Eye (tissue), 1 donor: ENCODE results near the gene TDG.
A peak's percentile ranks its signal among the peaks of the same experiment; 100 is the strongest.

ENCODE experiments used
- DNase-seq: peaks from one replicate; pipeline ENCODE4 v3.0.0-alpha.2; 2015

TDG gene

DNA sequence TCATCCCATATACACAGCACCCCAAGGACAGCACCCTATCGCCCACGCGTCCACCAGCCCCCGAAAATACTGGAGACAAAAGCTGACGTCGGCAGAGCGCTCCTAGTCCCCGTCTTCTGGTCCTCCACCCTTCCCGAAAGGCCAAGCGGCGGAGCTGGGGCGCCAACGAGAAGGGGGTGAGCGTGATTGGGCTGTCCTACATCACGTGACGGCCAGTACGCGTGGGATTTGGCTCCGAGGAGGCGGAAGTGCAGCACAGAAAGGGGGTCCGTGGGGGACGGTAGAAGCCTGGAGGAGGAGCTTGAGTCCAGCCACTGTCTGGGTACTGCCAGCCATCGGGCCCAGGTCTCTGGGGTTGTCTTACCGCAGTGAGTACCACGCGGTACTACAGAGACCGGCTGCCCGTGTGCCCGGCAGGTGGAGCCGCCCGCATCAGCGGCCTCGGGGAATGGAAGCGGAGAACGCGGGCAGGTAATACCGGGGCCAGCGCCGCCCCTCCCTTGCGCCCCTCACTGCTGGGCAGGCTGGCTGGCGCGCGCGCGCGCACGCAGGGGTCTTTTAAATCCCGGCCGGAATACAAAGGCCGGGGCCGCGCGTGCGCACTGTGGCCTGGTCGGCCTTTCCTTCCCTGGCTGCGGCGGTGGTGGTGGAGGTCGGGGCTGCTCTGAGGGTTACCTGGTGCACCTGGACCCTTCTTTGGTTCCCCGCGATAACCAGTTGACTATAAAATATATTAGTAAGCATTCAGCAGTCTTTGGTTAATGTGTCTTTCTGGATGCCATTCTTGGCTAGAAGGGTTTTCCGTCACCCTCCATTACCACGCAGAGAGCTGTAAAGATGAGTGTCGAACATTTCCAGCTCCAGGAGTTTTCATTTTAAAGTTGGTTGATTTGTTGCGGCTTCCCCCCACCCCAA, at the start of gene TDG:
Gene TDG, plus strand, starts transcription at position 283 of the 915 bp plus-strand sequence. Its CDS starts 166 bp downstream, at position 449.
- peak; percentile 99 for DNase-seq

- no peak for DNase-seq
Measured at GRCh38 chr12:103917873-103918272, 47.8 kb upstream of the TDG start.

- no peak for DNase-seq
Measured at GRCh38 chr12:103924761-103925641, 40.7 kb upstream of the TDG start.

DNA sequence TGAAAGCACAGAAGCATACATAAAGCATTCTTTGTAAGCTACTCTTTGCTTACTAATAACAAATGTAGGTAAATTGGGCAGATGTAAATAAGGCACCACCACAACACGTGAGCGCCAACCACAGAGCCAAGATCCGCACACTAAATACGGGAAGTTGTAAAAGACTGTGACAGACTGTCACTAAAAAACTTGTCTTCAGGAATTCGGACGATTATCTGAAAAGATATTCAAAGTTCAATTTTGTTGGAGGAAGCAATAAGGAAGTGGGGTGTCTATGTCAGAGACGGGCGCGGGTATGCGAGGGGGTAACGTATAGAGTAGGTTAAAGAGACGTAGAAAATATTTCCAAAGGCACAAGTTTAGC, 37.0 kb upstream of the TDG start:
- no peak for DNase-seq

- DNase-seq: peak; percentile 98
Measured at GRCh38 chr12:103929046-103929783, 36.5 kb upstream of the TDG start.

DNA sequence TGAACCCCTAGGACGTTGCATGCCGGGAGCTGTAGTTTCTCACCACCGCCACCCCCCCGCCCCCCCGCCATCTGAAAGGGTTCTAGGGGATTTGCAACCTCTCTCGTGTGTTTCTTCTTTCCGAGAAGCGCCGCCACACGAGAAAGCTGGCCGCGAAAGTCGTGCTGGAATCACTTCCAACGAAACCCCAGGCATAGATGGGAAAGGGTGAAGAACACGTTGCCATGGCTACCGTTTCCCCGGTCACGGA, 36.0 kb upstream of the TDG start:
- DNase-seq: no peak

DNA sequence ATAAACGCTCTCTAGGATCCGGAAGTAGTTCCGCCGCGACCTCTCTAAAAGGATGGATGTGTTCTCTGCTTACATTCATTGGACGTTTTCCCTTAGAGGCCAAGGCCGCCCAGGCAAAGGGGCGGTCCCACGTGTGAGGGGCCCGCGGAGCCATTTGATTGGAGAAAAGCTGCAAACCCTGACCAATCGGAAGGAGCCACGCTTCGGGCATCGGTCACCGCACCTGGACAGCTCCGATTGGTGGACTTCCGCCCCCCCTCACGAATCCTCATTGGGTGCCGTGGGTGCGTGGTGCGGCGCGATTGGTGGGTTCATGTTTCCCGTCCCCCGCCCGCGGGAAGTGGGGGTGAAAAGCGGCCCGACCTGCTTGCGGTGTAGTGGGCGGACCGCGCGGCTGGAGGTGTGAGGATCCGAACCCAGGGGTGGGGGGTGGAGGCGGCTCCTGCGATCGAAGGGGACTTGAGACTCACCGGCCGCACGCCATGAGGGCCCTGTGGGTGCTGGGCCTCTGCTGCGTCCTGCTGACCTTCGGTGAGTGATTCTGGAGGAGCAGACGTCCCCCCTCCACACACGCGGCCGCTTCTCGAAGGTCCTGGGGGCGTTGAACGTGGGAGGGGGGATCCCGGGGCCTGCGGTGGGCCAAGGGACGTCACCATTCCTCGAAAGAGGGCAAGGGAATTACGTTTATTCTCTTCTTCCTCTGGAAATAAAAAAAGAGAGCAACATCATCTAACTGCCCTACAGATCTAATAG, 35.5 kb upstream of the TDG start, which contains the start of gene HSP90B1:
Gene HSP90B1, plus strand, starts transcription at position 377 of the 753 bp plus-strand sequence. Its CDS starts 106 bp downstream, at position 483.
- DNase-seq: peak; percentile 100

DNA sequence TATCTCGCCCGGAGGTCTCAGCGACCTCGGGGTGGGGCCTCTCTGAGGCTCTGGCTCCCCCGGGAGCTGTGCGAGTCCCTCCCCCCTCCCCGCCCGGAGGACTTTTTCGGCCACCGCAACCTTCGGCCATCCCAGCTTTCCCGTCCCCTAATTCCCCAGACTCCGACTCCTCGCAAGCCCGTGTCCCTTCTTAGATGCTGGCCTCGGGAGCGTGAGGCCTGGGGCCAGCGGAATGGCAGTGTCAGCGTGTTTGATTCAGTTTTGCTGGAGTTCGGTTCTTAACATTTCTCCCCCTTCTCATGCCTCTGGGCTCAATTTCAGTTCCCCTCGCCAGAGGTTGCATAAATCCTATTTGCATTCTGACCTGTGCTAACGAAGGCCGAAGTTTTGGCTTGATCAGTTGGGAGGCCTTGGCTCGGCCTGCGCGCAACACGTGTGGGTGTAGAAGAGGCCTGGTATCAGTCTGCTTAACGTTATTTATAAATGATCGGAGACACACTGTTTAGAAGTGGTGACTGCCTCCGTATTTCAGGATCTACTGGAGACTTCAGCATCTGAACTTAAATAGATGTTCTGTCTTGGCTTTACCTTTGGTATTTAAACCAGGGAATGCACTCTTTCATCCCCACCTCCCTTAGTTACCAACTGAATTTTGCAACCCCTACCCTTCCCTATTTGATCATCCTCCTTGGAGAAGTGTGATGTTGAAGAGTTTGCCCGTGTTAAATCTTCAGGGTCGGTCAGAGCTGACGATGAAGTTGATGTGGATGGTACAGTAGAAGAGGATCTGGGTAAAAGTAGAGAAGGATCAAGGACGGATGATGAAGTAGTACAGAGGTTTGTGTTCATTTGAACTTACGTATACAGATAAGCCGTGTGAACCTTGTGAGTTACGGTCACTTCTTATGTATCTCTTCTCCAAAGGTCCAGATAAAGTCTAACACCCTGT, 34.6 kb upstream of the TDG start:
- peak; percentile 71 for DNase-seq

DNA sequence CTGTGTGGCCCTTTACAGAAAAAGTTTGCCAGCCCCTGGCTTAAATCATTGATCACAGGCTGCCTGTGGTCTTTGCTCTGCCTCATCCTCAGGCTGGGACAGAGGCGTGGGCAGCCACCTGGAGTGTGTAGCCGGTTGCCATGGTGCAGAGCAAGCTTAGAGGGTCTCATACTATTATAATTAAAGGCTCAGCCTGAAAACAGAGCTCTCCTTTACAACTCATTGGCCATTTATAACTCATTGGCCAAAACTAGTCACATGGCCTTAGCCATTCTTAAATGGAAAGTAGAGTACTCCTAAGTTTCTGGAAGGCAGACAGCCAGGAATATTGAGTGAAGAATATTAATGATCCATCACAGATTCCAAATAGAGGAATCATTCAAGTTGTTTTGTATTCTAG, 32.4 kb upstream of the TDG start:
- peak; percentile 24 for DNase-seq

- DNase-seq: no peak
Measured at GRCh38 chr12:103936679-103937078, 29.0 kb upstream of the TDG start.

GRCh38 chr12:103944964-103945363, 20.7 kb upstream of the TDG start:
- no peak for DNase-seq

DNA sequence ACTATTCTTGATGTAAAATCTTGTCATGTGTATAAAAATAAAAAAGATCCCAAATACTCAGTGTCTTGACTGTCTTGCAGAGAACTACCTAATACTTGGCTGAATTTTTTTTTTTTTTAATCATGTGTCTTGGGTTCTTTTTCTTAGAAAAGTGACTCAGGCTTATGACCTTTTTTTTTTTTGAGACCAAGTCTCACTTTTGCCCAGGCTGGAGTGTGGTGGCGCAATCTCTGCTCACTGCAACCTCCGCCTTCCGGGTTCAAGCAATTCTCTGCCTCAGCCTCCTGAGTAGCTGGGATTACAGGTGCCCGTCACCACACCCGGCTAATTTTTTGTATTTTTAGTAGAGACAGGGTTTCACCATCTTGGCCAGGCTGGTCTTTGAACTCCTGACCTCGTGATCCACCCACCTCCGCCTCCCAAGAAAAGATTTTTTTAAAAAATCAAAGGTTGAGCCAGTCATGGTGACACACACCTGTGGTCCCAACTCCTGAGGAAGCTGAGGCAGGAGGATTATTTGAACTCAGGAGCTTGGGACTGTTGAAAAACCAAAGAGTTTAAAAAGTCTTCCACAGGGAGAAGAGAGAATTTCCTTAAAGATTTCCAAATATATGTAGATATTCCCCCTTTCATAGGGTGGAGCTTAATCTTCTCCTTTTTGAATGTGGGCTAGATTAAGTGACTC, 17.7 kb upstream of the TDG start:
- no peak for DNase-seq

DNA sequence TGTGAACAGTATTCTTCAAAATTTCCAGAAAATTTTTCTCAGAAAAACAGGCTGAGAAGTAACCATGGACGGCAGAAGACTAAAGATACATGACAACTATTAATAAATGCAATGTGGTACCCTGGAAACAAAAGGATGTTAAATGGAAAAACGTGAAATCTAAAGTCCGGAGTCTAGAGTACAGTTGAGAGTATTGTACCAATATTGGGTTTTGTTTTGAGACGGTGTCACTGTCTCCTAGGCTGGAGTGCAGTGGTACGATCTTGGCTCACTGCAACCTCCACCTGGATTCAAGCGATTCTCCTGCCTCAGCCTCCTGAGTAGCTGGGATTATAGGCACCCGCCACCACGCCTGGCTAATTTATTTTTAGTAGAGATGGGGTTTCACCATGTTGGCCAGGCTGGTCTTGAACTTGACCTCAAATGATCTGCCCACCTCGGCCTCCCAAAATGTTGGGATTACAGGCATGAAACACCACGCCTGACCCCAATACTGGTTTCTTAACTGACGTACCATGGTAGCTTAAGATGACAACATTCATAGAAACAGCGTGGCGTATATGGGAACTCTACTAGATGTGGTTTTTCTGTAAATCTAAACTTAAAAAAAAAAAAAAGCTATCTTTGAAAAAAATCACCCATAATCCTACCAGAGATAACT, 16.8 kb upstream of the TDG start:
- no peak for DNase-seq

- no peak for DNase-seq
Measured at GRCh38 chr12:103952497-103952896, 13.2 kb upstream of the TDG start.

- DNase-seq: peak; percentile 33
Measured at GRCh38 chr12:103955811-103956508, 9.7 kb upstream of the TDG start.

DNA sequence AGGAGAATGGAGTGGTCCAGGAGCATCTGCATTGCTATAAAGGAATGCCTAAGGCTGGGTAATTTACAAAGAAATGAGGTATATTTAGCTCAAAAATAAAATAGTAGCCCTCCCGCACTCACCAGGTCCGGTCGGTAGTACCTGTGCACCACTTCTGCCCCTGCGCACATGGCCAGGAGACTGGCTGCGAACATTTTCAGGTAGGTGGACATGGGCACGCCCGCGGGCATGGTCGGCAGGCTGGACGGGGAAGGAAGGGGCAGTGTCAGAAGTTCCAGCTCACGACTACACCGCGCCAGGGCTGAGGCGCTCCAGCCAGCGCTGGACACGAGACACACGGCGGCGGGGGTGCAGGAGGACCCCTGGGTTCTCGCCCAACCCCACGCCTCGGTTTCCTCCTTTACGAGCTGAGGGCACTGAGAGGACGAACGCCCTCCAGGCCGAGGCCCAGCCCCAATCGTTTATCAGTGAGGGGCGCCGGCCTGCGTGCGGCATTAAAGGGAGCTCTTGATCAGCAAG, 9.1 kb upstream of the TDG start:
- no peak for DNase-seq

GRCh38 chr12:103957865-103958388, 7.7 kb upstream of the TDG start:
- no peak for DNase-seq

- no peak for DNase-seq
Measured at GRCh38 chr12:103958621-103959020, 7.1 kb upstream of the TDG start.
